PFSK-1 (cell line): ENCODE data around the gene MYH7B.

Source experiments
- FOXP2 ChIP-seq: optimal IDR thresholded peaks from 2 replicates; pipeline ENCODE3; 2011; ENCODE audit warnings: borderline replicate concordance, control low read depth, inconsistent platforms; ENCODE audit not compliant: insufficient read depth; ENCODE audit errors: extremely low read length, extremely low read depth
- POLR2AphosphoS5 ChIP-seq: IDR thresholded peaks from 2 replicates; pipeline ENCODE4 v1.6.1; 2012; ENCODE audit warnings: low read depth, mild to moderate bottlenecking, control low read depth, low read length, moderate library complexity
- REST ChIP-seq, 2 experiments: IDR thresholded peaks; 2 replicates each; pipeline versions ENCODE4 v1.6.1 to v1.8.0; 2011 to 2012; ENCODE audit warnings: low read depth in 2 of 2, low read length in 2 of 2, control low read depth in 1 of 2, inconsistent platforms in 1 of 2, mild to moderate bottlenecking in 1 of 2, moderate library complexity in 1 of 2; ENCODE audit not compliant: insufficient read depth in 1 of 2
- SIN3A ChIP-seq: IDR thresholded peaks from 2 replicates; pipeline ENCODE4 v1.6.1; 2012; ENCODE audit warnings: mild to moderate bottlenecking, low read length, moderate library complexity, borderline replicate concordance; ENCODE audit not compliant: insufficient read depth
- TAF1 ChIP-seq: IDR thresholded peaks from 2 replicates; pipeline ENCODE4 v1.6.1; 2012; ENCODE audit warnings: low read length, control low read depth, borderline replicate concordance; ENCODE audit not compliant: insufficient read depth

MYH7B gene

GRCh38 chr20:34943808-34944567 is 11.7 kb upstream of the MYH7B start:
- TF ChIP-seq SIN3A: no peak
- TF ChIP-seq FOXP2: no peak
- no peak for TF ChIP-seq TAF1
- no peak for TF ChIP-seq POLR2AphosphoS5
- TF ChIP-seq REST (IDR thresholded peaks at IDR 0.05; ENCODE audit: insufficient read depth in 1 of 2, low read depth in 2 of 2, low read length in 2 of 2): no peak

GRCh38 chr20:34945315-34946077 is 10.2 kb upstream of the MYH7B start:
- TF ChIP-seq FOXP2 (no peak), SIN3A (no peak), TAF1 (no peak), POLR2AphosphoS5 (no peak), REST (IDR thresholded peaks at IDR 0.05; ENCODE audit: insufficient read depth in 1 of 2, low read depth in 2 of 2, low read length in 2 of 2) (no peak)

GRCh38 chr20:34946661-34947060 is 9.0 kb upstream of the MYH7B start:
- TF ChIP-seq TAF1 (no peak), FOXP2 (no peak), REST (IDR thresholded peaks at IDR 0.05; ENCODE audit: insufficient read depth in 1 of 2, low read depth in 2 of 2, low read length in 2 of 2) (no peak), POLR2AphosphoS5 (no peak), SIN3A (no peak)

GRCh38 chr20:34947336-34947735 is 8.3 kb upstream of the MYH7B start:
- TF ChIP-seq TAF1 (no peak), SIN3A (no peak), FOXP2 (no peak), POLR2AphosphoS5 (no peak), REST (IDR thresholded peaks at IDR 0.05; ENCODE audit: insufficient read depth in 1 of 2, low read depth in 2 of 2, low read length in 2 of 2) (no peak)
